ENCODE results near the gene ITGB4.

ITGB4 gene

DNA sequence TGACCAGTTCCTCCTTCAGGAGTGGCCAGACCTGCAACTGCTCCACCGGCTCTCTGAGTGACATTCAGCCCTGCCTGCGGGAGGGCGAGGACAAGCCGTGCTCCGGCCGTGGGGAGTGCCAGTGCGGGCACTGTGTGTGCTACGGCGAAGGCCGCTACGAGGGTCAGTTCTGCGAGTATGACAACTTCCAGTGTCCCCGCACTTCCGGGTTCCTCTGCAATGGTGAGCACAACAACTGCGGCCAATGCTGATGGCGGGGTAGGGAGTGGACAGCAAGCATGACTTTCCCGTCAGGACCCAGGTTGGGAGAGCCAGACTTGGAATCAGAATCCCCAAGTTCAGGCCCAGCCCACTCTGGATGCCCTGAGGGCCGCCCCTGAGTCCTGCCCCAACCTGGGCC lies 12.2 kb downstream of the ITGB4 start:
- DNase-seq: no peak

DNA sequence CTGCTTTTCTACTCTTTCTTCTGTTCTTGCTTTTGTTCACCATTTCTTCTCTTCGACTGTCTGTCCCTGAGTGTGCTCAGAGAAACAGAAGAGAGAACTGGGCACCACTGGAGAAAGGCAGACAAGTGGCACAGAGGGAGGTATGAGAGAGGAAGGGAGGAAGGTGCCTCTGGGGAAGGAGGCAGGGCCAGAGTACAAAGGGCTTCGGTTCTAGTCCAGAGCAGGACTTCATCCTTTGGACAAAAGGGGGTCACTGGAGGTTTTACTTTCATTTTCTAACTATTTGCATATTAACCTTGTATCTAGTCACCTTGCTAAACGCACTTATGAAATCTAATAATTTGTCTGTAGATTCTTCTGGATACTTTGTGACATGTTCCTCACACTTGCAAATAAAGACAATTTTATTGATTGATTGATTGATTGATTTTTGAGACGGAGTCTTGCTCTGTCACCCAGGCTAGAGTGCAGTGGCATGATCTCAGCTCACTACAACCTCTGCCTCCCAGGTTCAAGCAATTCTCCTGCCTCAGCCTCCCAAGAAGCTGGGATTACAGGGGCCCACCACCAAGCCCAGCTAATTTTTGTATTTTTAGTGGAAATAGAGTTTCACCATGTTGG lies 13.5 kb downstream of the ITGB4 start:
- DNase-seq: no peak

DNA sequence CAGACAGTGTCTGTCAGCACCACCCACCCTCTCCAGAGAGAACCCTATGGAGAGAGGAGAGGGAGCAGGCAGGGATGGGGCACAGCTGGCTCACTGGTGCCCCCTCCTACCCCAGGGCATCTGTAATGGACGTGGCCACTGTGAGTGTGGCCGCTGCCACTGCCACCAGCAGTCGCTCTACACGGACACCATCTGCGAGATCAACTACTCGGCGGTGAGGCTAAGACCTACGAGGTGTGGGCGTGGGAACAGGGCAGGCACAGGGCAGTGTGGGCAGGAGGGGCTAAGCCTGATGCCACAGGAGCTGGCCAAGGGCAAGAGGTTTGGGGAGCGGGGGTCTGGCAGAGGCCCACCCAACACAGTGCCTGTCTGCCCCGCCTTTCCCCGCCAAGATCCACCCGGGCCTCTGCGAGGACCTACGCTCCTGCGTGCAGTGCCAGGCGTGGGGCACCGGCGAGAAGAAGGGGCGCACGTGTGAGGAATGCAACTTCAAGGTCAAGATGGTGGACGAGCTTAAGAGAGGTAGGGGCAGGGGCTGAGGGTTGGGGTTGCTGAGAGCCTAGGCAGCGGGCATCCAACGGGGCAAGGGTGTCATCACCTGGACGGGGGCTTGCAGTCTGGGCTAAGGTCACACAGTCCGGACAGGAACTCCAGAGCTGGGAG lies 15.0 kb downstream of the ITGB4 start:
- no peak for DNase-seq

- DNase-seq: no peak
These were observed 16.1 kb downstream of the ITGB4 start for GRCh38 chr17:75737133-75737962.

GRCh38 chr17:75738218-75738802 lies 17.1 kb downstream of the ITGB4 start:
- peak; percentile 89 to 92 for DNase-seq

- no peak for DNase-seq
These were observed 17.9 kb downstream of the ITGB4 start for GRCh38 chr17:75739174-75739573.

DNA sequence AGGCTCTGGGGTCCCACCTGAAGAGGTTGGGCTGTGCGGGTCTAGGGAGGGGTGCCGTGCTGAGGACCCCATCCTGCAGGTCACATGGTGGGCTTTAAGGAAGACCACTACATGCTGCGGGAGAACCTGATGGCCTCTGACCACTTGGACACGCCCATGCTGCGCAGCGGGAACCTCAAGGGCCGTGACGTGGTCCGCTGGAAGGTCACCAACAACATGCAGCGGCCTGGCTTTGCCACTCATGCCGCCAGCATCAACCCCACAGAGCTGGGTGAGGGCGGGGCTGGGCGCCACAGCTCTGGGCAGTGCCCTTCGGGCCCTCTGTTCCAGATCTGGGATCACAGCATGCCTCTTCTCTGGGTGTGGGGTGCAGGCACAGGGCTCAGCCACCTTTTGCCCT lies 18.5 kb downstream of the ITGB4 start:
- DNase-seq: no peak

DNA sequence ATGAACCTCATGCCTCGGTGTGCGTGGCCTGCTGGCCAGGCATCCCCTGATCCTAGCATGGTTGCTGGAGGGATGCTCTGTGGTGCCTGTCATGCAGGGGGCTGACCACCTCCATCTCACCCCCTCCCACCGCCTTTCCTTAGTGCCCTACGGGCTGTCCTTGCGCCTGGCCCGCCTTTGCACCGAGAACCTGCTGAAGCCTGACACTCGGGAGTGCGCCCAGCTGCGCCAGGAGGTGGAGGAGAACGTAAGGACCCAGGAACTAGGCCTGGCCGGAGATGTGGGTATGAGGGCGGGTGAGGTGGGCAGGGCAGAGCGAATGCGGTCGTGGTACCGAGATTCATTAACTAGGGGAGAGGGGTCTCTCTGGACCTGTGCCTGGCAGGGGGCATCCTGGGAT lies 19.0 kb downstream of the ITGB4 start:
- DNase-seq: no peak

DNA sequence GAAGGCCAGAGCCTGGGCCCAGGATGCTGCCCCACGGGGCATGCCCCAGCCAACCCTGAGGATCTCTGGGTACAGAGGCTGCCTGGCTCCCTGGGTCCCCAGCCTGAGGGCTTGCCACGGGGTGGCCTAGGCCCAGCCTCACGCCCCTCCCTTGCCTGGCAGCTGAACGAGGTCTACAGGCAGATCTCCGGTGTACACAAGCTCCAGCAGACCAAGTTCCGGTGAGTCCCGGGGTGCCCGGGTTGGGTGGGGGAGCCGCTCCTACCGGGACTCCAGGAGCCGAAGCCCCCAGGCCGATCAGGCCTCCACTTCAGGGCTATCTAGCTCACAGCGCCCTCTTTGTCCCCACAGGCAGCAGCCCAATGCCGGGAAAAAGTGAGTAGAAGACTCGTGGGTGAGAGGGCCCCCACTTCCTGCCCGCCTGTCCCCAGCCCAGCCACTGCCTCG lies 19.4 kb downstream of the ITGB4 start:
- DNase-seq: no peak

GRCh38 chr17:75742337-75742736 lies 21.1 kb downstream of the ITGB4 start:
- no peak for DNase-seq

GRCh38 chr17:75743625-75744206 lies 22.5 kb downstream of the ITGB4 start:
- no peak for DNase-seq

DNA sequence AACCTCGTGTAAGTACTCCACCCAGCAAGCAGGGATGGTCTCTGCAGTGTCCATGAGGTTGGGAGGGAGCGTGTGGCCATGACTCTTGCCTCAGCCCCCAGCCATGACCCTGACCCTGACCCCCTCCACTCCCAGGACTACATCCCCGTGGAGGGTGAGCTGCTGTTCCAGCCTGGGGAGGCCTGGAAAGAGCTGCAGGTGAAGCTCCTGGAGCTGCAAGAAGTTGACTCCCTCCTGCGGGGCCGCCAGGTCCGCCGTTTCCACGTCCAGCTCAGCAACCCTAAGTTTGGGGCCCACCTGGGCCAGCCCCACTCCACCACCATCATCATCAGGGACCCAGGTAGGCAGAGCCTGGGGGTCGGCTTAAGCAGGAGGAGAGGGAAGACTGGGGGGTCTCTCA lies 27.4 kb downstream of the ITGB4 start:
- DNase-seq: no peak

- peak; percentile 53 to 94 for DNase-seq
These were observed 28.5 kb downstream of the ITGB4 start for GRCh38 chr17:75749545-75750389.

GRCh38 chr17:75750661-75751423 lies 29.6 kb downstream of the ITGB4 start:
- no peak for DNase-seq

DNA sequence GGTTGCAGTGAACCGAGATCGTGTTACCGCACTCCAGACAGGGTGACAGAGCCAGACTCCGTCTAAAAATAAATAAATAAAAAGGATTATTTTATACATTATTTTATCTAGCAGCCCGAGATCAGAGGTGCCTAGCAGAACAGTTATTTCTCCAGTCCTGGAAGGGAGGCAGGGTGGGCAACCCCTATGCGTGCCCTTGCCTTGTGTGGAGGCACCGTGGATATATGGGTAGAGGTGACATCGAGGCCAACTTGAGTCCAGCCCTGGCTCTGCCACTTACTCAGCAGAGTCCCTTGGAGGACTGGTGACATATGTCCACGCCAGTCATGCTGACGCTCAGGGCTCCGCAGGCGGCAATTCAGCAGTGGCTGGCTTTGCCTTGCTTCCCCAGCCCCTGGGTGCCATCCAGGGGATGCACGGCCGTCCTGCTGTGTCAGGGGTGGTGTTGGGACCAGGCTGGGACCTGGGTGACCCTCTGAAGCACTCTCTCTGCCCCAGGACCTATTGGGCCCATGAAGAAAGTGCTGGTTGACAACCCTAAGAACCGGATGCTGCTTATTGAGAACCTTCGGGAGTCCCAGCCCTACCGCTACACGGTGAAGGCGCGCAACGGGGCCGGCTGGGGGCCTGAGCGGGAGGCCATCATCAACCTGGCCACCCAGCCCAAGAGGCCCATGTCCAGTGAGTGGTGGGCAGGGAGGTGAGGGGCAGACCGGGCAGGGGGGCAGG lies 30.6 kb downstream of the ITGB4 start:
- DNase-seq: no peak

- DNase-seq: no peak
These were observed 31.1 kb downstream of the ITGB4 start for GRCh38 chr17:75752405-75752709.

DNA sequence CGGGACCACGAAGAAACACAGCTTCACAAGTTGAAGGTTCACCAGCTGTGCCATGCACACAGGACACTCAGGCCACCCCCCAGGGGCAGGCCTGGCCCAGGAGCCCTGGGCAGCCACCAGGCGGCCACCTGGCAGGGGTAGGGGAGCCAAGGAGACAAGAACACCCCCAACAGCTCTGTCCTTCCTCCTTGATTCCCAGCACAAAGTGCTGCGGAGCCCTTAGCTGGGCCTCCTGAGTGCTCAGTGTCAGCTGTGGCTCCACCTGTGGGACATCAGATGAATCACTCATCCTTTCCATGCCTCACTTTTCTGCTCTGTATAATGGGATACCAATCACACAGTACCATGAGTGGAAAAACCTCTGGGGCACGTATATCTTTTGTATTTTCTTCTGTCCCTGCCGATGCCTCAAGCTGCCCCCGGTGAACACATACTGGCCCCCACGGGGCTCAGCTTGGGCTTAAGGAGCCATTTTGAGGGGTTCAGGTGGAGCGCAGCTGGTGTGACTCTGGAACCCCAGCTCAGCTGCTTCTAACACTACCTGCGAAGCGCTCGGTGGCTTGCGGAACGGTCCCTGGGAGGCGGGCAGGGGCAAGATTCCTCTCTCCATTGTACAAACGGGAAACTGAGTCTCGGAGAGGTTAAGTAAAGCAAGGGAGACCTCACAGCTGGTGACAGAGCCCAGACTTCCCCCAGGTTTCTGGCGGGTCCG lies 31.7 kb downstream of the ITGB4 start:
- no peak for DNase-seq

GRCh38 chr17:75753514-75754377 lies 32.5 kb downstream of the ITGB4 start:
- peak; percentile 41 to 45 for DNase-seq

Measured in inflammatory macrophage treated with lipopolysaccharide for 1 hour (primary cell).